Stomach (tissue), 9 donors: Measurements from ENCODE around the gene DHRS13. TPM values are rescaled to one million over a fixed set of nuclear protein-coding genes. Genes with fewer than 3 reads are reported as not detected.
"Not testable (repeated sequence)": the region's sequence is repeated elsewhere in the genome, so short reads cannot be mapped to it uniquely, and the experiment has no call there.

Experiments
- DNase-seq, 2 donors: peaks; one replicate each; pipeline versions ENCODE4 v3.0.0 to v3.0.0-alpha.2; 2013 to 2019
- H3K27ac ChIP-seq, 5 donors: fragments of 200-600 bp in 4 of 5; sonication (generic) in 4 of 5; one replicate each; pipeline ENCODE4 v1.5.1; 2013 to 2019; ENCODE audit warnings: mild to moderate bottlenecking in 1 of 5, moderate library complexity in 1 of 5
- H3K27me3 ChIP-seq, 3 donors: fragments of 200-600 bp; sonication (generic); one replicate each; pipeline ENCODE4 v1.5.1; 2017 to 2019; ENCODE audit warnings: mixed run types in 1 of 3
- H3K36me3 ChIP-seq, 4 donors: fragments of 200-600 bp; sonication (generic); 1 replicate in 3 of 4; 2 replicates in 1 of 4; pipeline ENCODE4 v1.5.1; 2016 to 2019
- H3K4me1 ChIP-seq, 4 donors: fragments of 200-600 bp; sonication (generic); one replicate each; pipeline ENCODE4 v1.5.1; 2016 to 2019
- H3K4me3 ChIP-seq, 4 donors: fragments of 200-600 bp; sonication (generic) in 3 of 4; one replicate each; pipeline ENCODE4 v1.5.1; 2016 to 2019; ENCODE audit warnings: mild to moderate bottlenecking in 1 of 4
- H3K9me3 ChIP-seq, 4 donors: fragments of 200-600 bp; sonication (generic); one replicate each; pipeline ENCODE4 v1.5.1; 2016 to 2019
- EP300 ChIP-seq: sonication (generic); formaldehyde crosslinking; IDR thresholded peaks from one replicate; pipeline ENCODE4 v1.6.1; 2017; ENCODE audit warnings: antibody characterized with exemption
- POLR2A ChIP-seq, 4 donors: fragments of 450-650 bp; IDR thresholded peaks; one replicate each; pipeline ENCODE4 v1.6.1; 2016; ENCODE audit warnings: antibody characterized with exemption in 4 of 4, control low read depth in 2 of 4, mild to moderate bottlenecking in 1 of 4, moderate library complexity in 1 of 4
- POLR2AphosphoS5 ChIP-seq, 3 donors: sonication (generic); formaldehyde crosslinking; IDR thresholded peaks; one replicate each; pipeline ENCODE4 v1.6.1; 2016; ENCODE audit warnings: antibody characterized with exemption in 3 of 3
- WGBS, 5 donors: extraction: QIAGEN DNeasy Blood & Tissue Kit in 3 of 5; methylation state at CpG; one replicate each; pipeline versions ENCODE4 v1.1.5 to v1.1.7; 2013 to 2018; 5-methylcytosine and 5-hydroxymethylcytosine counted together
- intact Hi-C: fragments of 100-400 bp; cut with DNase I; formaldehyde crosslinking; loops from one replicate; pipeline ENCODE4 v1.15.1; 2023; ENCODE audit warnings: low total_unique reads
- polyA plus RNA-seq, 3 donors: library from polyadenylated mRNA; stranded (reverse); fragments of 200-250 nt; gene quantifications; one replicate each; pipeline ENCODE4 v1.2.3, GENCODE V29; 2013
- total RNA-seq, 5 donors: library from RNA; depleted of rRNA; stranded (reverse); fragments of >200 nt; gene quantifications; one replicate each; pipeline versions ENCODE4 v1.1.0 to v1.2.3, GENCODE V29; 2014 to 2016
- TF ChIP-seq, protein P1 (sequence below), 7 experiments: fragments of 450-650 bp in 4 of 7; fragments of 200-600 bp in 3 of 7; sonication (generic) in 3 of 7; IDR thresholded peaks; one replicate each; pipeline ENCODE4 v1.5.1; 2016 to 2019; ENCODE audit warnings: antibody characterized with exemption in 7 of 7, control low read depth in 2 of 7, mild to moderate bottlenecking in 1 of 7
- donor health status: healthy with polysubstance abuse.
- donor health status: Bipolar disorder and iron deficiency.
- donor health status: healthy.

DHRS13 gene
- total and polyA plus RNA-seq, 8 donors = 4.4 to 33.5 (median 8.3) TPM; not detected in 1

DNA sequence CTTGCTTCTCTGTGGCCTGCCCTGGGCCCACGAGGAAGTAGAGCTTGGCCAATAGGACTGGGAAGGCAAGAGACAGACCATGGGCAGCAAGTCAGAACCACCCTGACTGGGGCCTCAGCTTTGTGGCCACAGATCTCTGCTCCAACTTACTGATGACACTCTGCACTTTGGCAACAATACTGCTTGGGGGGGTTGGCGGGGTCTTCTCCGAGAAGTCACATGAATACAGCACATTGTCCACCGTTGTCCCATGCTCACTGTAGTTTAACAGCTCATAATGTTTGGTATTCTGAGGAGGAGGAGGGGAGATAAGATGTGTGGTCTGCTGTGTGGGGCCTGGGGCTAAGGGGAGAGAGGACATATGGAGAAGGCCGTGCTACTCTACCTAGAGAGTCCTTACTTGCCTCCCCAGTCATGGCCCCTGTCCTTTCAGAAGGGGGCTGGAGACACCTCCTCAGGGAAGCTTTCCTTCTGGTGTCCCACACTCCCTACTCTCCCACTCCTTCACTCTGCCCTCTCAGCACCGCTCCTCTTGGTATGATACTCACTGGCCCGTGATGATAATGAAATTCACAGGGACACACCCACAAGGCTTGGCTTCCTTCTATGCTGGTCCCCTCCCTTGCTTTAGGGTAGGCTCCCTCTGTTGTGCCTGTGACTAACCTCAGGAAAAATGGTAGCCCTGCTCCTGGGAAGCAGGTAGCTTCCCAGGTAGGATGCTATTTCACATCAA lies 4.0 kb upstream of the DHRS13 start:
- H3K4me1 ChIP-seq = peaks cover 22 to 60% (median 46%) of the 10 kb centered on the region in 4 donors
- H3K4me3 ChIP-seq = no peak overlapping the region
- TF ChIP-seq, protein P1, sequence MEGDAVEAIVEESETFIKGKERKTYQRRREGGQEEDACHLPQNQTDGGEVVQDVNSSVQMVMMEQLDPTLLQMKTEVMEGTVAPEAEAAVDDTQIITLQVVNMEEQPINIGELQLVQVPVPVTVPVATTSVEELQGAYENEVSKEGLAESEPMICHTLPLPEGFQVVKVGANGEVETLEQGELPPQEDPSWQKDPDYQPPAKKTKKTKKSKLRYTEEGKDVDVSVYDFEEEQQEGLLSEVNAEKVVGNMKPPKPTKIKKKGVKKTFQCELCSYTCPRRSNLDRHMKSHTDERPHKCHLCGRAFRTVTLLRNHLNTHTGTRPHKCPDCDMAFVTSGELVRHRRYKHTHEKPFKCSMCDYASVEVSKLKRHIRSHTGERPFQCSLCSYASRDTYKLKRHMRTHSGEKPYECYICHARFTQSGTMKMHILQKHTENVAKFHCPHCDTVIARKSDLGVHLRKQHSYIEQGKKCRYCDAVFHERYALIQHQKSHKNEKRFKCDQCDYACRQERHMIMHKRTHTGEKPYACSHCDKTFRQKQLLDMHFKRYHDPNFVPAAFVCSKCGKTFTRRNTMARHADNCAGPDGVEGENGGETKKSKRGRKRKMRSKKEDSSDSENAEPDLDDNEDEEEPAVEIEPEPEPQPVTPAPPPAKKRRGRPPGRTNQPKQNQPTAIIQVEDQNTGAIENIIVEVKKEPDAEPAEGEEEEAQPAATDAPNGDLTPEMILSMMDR (IDR thresholded peaks at IDR 0.05) = no peak
- no peak for TF ChIP-seq POLR2A (IDR thresholded peaks at IDR 0.05)
- no peak for TF ChIP-seq EP300
- no peak for TF ChIP-seq POLR2AphosphoS5 (IDR thresholded peaks at IDR 0.05)
- H3K27me3 ChIP-seq = no peaks in the 10 kb centered on the region
- WGBS, 5 donors = 65 to 69% (median 67%) methylated on average over 7 of the region's 7 CpGs
- peaks cover 53 to 65% (median 64%) of the 10 kb centered on the region in 4 donors for H3K36me3 ChIP-seq
- intact Hi-C loops = no loop called here
- peak overlapping the region in 4 of 5 donors; percentile 4 to 83 (median 77) for H3K27ac ChIP-seq
- DNase-seq = no peak
- no peaks in the 10 kb centered on the region for H3K9me3 ChIP-seq

DNA sequence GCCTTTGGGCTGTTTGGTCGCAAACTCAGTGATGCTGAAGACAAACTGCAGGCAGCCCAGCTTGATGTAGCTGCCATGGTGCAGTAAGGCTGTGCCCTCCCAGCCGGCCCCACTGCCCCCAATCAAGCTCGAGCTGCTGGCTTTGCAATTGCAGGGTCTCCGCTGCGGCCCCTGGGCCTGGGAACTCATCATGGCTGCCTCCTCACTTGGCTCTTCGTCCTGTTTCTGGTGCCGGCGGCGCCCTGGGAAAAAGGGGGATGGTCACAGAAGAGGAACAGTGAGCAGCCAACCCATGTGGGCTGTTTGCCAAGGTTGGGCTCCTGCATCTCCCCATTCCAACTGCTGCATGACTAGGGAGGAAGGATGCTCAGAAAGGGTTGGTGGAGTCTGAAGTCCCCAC lies 3.4 kb upstream of the DHRS13 start:
- intact Hi-C loops = no loop called here
- H3K9me3 ChIP-seq = no peaks in the 10 kb centered on the region
- no peak for TF ChIP-seq EP300
- WGBS, 5 donors = 60 to 84% (median 82%) methylated on average over 1 to 9 of the region's 9 CpGs
- no peaks in the 10 kb centered on the region for H3K27me3 ChIP-seq
- H3K4me3 ChIP-seq = no peak overlapping the region
- H3K36me3 ChIP-seq = peaks cover 47 to 59% (median 58%) of the 10 kb centered on the region in 4 donors
- no peak for DNase-seq
- peaks cover 19 to 61% (median 49%) of the 10 kb centered on the region in 4 donors for H3K4me1 ChIP-seq
- H3K27ac ChIP-seq = no peak overlapping the region

DNA sequence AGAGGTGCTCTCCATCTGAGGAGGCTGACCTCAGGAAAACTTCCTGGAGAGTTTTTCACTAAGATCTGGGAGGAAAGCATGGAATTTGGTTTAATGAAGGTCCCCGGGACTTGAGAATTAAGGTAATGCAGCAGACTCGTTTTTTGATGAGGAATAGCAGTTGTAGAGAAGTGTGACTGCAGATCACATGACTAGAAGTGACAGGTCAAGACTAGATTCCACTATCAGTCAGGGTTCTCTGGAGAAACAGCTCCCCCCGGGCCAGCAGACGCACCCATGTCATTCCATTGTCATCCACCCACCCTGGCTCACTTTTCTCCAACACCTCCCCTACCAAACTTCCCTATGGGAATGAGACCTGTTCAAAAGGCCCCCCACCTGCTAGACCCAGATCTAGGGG lies 1.9 kb upstream of the DHRS13 start:
- intact Hi-C loops = no loop called here
- Histone ChIP-seq H3K4me1 (peaks cover 19 to 67% (median 52%) of the 10 kb centered on the region in 4 donors), H3K36me3 (peaks cover 32 to 45% (median 43%) of the 10 kb centered on the region in 4 donors), H3K4me3 (no peak overlapping the region), H3K27me3 (no peaks in the 10 kb centered on the region), H3K27ac (no peak overlapping the region), H3K9me3 (no peaks in the 10 kb centered on the region)
- DNase-seq = no peak
- TF ChIP-seq EP300 = no peak
- 56 to 74% (median 57%) methylated on average over 4 of the region's 4 CpGs for WGBS, 5 donors

DNA sequence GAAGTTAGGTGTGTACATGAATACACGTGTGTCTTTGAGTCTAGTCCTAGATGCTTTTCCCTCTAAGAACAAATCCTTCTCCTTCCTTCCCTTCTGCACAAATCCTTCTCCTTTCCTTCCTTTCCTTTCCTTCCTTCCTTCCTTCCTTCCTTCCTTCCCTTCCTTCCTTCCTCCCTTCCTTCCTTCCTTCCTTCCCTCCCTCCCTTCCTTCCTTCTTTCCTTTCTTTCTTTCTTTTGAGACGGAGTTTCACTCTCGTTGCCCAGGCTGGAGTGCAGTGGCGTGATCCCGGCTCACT lies 615 bp upstream of the DHRS13 start:
- H3K27ac ChIP-seq = peak overlapping the region in 3 of 5 donors; percentile 84 to 90 (median 89)
- peaks cover 15 to 62% (median 46%) of the 10 kb centered on the region in 4 donors for H3K4me1 ChIP-seq
- H3K9me3 ChIP-seq, intact Hi-C loops, H3K27me3 ChIP-seq, DNase-seq: not testable (repeated sequence)
- 34 to 64% (median 42%) methylated on average over 5 of the region's 5 CpGs for WGBS, 5 donors
- peaks cover 21 to 32% (median 30%) of the 10 kb centered on the region in 4 donors for H3K36me3 ChIP-seq
- H3K4me3 ChIP-seq = peak overlapping the region in 3 of 4 donors; percentile 65 to 85 (median 65)

DNA sequence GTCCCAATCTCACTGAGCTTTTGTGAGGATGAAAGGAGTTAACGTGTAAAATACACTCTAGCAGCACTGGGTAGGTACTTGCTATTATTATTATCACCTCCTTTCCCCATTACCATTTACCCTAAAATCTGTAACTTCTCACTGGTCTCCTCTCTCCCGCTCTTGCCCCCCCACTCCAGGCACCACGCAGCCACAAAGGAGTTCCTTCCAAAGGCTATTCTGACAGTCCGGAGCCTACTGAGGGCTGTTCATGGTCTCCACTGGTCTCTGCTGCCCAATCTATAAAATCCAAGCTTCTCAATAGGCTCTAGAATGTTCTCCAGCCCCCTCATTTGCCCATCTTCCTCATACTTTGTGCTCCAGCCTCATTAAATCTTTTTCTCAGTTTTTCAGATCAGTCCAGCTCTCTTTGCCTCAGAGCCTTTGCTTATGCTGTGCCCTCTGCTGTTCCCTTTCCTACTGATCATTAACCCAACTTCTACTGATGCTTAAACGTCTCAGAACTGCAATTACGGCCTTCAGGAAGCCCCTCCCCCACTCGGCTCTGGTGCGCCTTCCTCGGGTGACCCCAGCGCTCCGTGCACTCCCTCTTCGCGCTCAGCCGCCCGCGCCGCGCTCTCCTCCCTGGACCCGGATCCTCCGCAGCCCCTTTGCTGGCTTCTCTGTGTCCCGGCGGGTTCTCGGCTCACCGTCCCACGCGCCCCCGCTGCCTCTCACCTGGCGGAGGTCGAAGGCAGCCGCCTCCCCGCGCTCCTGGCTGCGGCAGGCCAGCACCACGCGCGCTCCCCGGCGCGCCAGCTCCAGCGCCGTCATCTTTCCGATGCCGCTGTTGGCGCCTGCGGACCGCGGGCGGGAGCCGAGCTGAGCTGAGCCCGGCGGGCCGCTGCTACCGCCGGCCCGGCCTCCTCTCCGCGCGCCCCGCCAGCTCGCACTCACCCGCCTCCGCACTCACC lies 737 bp downstream of the DHRS13 start:
- DNase-seq = peak; percentile 46 to 78

More for the DNA sequence above, 737 bp downstream of the DHRS13 start:
- peak overlapping the region; percentile 84 to 91 (median 89) for H3K27ac ChIP-seq
- intact Hi-C loops = no loop called here
- 3 to 7% (median 4%) methylated on average over 31 to 62 of the region's 62 CpGs for WGBS, 5 donors
- no peak for TF ChIP-seq POLR2AphosphoS5 (IDR thresholded peaks at IDR 0.05)
- TF ChIP-seq, protein P1 (IDR thresholded peaks at IDR 0.05) = no peak
- no peaks in the 10 kb centered on the region for H3K9me3 ChIP-seq
- peaks cover 15 to 18% (median 17%) of the 10 kb centered on the region in 4 donors for H3K36me3 ChIP-seq
- peaks cover 16 to 57% (median 42%) of the 10 kb centered on the region in 4 donors for H3K4me1 ChIP-seq
- H3K27me3 ChIP-seq = no peaks in the 10 kb centered on the region
- peak overlapping the region; percentile 65 to 94 (median 75) for H3K4me3 ChIP-seq
